ENCODE measurements around the gene GNG7. TPM values are rescaled to one million over a fixed set of nuclear protein-coding genes. Genes with fewer than 3 reads are reported as not detected.
"Not testable (repeated sequence)": the region's sequence is repeated elsewhere in the genome, so short reads cannot be mapped to it uniquely, and the experiment has no call there.

The GNG7 gene
- total and polyA plus RNA-seq, 8 donors = 4.0 to 8.8 (median 6.0) TPM

GRCh38 chr19:2656533-2656932, 46.0 kb downstream of the GNG7 start:
- ATAC-seq = no peak
- H3K4me3 ChIP-seq = no peak overlapping the region
- TF ChIP-seq, protein P1, sequence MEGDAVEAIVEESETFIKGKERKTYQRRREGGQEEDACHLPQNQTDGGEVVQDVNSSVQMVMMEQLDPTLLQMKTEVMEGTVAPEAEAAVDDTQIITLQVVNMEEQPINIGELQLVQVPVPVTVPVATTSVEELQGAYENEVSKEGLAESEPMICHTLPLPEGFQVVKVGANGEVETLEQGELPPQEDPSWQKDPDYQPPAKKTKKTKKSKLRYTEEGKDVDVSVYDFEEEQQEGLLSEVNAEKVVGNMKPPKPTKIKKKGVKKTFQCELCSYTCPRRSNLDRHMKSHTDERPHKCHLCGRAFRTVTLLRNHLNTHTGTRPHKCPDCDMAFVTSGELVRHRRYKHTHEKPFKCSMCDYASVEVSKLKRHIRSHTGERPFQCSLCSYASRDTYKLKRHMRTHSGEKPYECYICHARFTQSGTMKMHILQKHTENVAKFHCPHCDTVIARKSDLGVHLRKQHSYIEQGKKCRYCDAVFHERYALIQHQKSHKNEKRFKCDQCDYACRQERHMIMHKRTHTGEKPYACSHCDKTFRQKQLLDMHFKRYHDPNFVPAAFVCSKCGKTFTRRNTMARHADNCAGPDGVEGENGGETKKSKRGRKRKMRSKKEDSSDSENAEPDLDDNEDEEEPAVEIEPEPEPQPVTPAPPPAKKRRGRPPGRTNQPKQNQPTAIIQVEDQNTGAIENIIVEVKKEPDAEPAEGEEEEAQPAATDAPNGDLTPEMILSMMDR (IDR thresholded peaks at IDR 0.05) = no peak
- intact Hi-C loops (cut with DNase I) = loop anchor here in 1 of 3 donors (10.0 kb wide), 1 partner anchor 108 kb away; no protein-coding TSS in a partner anchor
- no peak for FAIRE-seq
- H3K27ac ChIP-seq = no peak overlapping the region
- no peaks in the 10 kb centered on the region for H3K27me3 ChIP-seq
- no peaks in the 10 kb centered on the region for H3K9me3 ChIP-seq
- DNase-seq = peak in 1 of 6 donors; percentile 12
- 86 to 88% methylated on average over 9 of the region's 9 CpGs for WGBS, 2 donors
- H3K4me1 ChIP-seq = peaks cover 0 to 10% (median 8%) of the 10 kb centered on the region in 3 donors
- H3K36me3 ChIP-seq = no peaks in the 10 kb centered on the region

DNA sequence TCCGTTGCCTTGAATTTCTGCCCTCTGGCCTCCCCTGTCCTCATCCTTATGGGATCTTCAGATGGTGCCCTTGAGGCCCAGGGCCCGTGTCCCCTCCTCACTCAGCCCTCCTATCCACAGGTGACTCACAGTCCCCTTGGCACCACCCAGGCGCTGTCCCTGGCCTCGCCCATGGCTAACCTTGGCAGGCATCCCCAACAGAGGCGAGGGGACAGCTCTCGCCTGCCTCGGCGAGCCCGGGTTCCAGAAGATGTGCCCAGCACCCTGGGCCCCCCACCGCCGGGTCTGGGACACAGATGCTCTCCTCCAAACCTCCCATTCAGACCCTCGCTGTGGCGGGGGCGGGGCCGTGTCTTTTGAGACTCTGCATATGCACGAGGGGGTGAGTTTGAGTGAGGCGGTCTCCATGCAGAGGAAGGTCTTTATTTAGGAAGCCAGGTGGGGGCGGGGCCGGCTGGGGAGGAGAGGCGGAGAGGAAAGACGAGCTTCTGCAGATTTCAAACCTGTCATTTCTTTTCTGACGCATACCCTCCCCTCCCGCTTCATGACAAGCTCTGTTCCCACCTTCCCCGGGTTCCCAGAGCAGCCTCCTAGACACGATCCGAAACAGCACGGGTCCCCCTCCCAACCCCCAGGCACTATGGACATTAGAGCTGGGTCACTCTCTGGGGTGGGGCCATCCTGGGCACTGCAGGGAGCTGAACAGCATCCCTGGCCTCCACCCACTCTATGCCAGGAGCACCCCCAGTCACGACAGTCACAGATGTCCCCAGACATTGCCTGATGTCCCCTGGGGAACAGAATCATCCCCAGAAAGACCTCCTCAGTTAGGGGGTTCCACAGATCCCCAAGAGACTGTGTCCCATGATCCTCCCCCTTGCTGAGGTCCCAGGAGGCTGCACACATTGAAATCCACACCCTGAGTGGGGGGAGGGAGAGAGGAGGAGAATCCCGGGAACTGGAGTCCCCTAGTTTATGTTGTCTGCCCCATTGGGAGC, 48.5 kb downstream of the GNG7 start:
- TF ChIP-seq, protein P1 (IDR thresholded peaks at IDR 0.05) = no peak
- Histone ChIP-seq H3K4me1 (peaks cover 0 to 10% (median 8%) of the 10 kb centered on the region in 3 donors), H3K27me3 (no peaks in the 10 kb centered on the region), H3K36me3 (no peaks in the 10 kb centered on the region), H3K9me3 (no peaks in the 10 kb centered on the region), H3K27ac (no peak overlapping the region), H3K4me3 (no peak overlapping the region)
- ATAC-seq (peak; percentile 67 to 90 (median 71)), DNase-seq (peak in 4 of 6 donors; percentile 39 to 77 (median 58)), FAIRE-seq (no peak)
- intact Hi-C loops (cut with DNase I) = loop anchor here in 1 of 3 donors (10.0 kb wide), 1 partner anchor 111 kb away; no protein-coding TSS in a partner anchor
- 41 to 44% methylated on average over 29 of the region's 29 CpGs for WGBS, 2 donors

- intact Hi-C loops (cut with DNase I) = loop anchor here in 1 of 3 donors (10.0 kb wide), 1 partner anchor 112 kb away; no protein-coding TSS in a partner anchor
- peaks cover 0 to 10% (median 8%) of the 10 kb centered on the region in 3 donors for H3K4me1 ChIP-seq
- H3K4me3 ChIP-seq = no peak overlapping the region
- no peak for FAIRE-seq
- TF ChIP-seq, protein P1 (IDR thresholded peaks at IDR 0.05) = no peak
- H3K27me3 ChIP-seq = no peaks in the 10 kb centered on the region
- H3K27ac ChIP-seq = no peak overlapping the region
- ATAC-seq = peak in 3 of 4 donors; percentile 18 to 49 (median 33)
- peak in 2 of 6 donors; percentile 15 to 40 for DNase-seq
- no peaks in the 10 kb centered on the region for H3K36me3 ChIP-seq
- no peaks in the 10 kb centered on the region for H3K9me3 ChIP-seq
- 35 to 36% methylated on average over 9 of the region's 9 CpGs for WGBS, 2 donors
These were observed 49.3 kb downstream of the GNG7 start for GRCh38 chr19:2653218-2653617.

DNA sequence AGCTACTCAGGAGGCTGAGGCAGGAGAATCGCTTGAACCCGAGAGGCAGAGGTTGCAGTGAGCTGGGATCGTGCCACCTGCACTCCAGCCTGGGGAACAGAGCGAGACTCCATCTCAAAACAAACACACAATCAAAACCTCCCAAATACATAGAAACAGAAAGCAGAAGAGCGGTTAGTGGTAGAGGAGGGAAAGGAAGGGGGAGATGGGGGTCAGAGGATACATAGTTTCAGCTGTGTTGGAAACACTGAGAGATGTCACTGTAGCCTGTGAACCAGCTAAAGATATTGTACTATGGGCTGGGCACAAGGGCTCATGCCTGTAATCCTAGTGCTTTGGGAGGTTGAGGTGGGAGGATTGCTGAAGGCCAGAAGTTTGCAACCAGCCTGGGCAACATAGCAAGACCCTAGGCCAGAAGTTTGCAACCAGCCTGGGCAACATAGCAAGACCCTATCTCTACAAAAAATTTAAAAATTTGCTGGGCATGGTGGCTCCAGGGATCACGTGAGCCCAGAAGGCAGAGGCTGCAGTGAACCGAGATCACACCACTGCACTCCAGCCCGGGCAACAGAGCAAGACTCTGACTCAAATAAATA, 49.9 kb downstream of the GNG7 start:
- no peak overlapping the region for H3K27ac ChIP-seq
- TF ChIP-seq, protein P1 (IDR thresholded peaks at IDR 0.05) = no peak
- no peak for FAIRE-seq
- WGBS, 2 donors = 67 to 72% methylated on average over 8 of the region's 8 CpGs
- no peaks in the 10 kb centered on the region for H3K9me3 ChIP-seq
- no peaks in the 10 kb centered on the region for H3K27me3 ChIP-seq
- no peak for ATAC-seq
- intact Hi-C loops (cut with DNase I) = loop anchor here in 1 of 3 donors (10.0 kb wide), 1 partner anchor 112 kb away; no protein-coding TSS in a partner anchor
- H3K4me1 ChIP-seq = peaks cover 0 to 10% (median 8%) of the 10 kb centered on the region in 3 donors
- DNase-seq = peak in 1 of 6 donors; percentile 4
- no peaks in the 10 kb centered on the region for H3K36me3 ChIP-seq
- no peak overlapping the region for H3K4me3 ChIP-seq

DNA sequence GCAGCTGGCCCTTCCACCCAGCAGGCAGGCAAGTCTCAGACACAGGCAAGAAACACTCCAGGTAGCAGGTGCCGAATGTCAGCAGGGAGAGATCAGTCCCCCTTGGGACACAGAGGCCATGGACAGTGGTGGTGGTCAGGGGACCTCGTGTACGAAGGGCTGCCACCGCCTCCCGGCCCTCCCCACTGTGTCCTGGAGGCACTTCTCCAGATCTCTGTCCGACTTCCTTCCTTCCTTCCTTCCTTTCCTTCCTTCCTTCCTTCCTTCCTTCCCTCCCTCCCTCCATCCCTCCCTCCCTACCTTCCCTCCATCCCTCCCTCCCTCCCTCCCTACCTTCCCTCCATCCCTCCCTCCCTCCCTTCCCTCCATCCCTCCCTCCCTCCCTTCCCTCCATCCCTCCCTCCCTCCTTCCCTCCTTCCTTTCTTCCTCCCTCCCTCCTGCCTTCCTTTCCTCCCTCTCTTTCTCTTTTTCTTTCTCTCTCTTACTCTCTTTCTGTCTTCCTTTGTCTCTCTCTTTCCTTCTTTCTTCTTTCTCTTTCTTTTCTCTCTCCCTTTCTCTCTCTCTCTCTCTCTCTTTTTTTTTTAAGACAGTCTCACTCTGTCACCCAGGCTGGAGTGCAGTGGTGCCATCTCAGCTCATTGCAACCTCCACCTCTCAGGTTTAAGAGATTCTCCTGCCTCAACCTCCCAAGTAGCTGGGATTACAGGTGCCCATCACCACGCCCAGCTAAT, 51.3 kb downstream of the GNG7 start:
- 84 to 88% methylated on average over 6 to 7 of the region's 7 CpGs for WGBS, 2 donors
- H3K9me3 ChIP-seq, DNase-seq, H3K27ac ChIP-seq, H3K4me1 ChIP-seq, H3K27me3 ChIP-seq, ATAC-seq, FAIRE-seq, H3K4me3 ChIP-seq, H3K36me3 ChIP-seq: not testable (repeated sequence)
- intact Hi-C loops (cut with DNase I) = loop anchor here in 1 of 3 donors (10.0 kb wide), 1 partner anchor 114 kb away; no protein-coding TSS in a partner anchor

Measured in pancreas (tissue), 10 donors.